Stimulated activated CD8-positive, alpha-beta memory T cell treated with anti-CD3 and anti-CD28 coated beads, Interleukin-7, amount 100 ng/mL, for 48 hours (primary cell): ENCODE results near the gene MIEN1.
"Not testable (repeated sequence)": the region's sequence is repeated elsewhere in the genome, so short reads cannot be mapped to it uniquely, and the experiment has no call there.

ENCODE experiments used
- DNase-seq, 2 donors: peaks; one replicate each; pipeline ENCODE4 v3.0.0-alpha.2; 2020; ENCODE audit warnings: low read depth in 1 of 2; ENCODE audit errors: extremely low read depth in 1 of 2

Gene MIEN1

GRCh38 chr17:39730095-39730921, at the start of gene MIEN1:
Gene MIEN1, minus strand, starts transcription at chr17:39730532. Its CDS starts 37 bp downstream, at chr17:39730495.
- peak; percentile 79 to 91 for DNase-seq

- DNase-seq: no peak
Observed at GRCh38 chr17:39777534-39778365, 47.4 kb upstream of the MIEN1 start.

- no peak for DNase-seq
Observed at GRCh38 chr17:39776252-39776651, 45.9 kb upstream of the MIEN1 start.

GRCh38 chr17:39775031-39775430, 44.7 kb upstream of the MIEN1 start:
- no peak for DNase-seq

GRCh38 chr17:39774047-39774446, 43.7 kb upstream of the MIEN1 start:
- DNase-seq: no peak

GRCh38 chr17:39772987-39773934, 42.9 kb upstream of the MIEN1 start:
- DNase-seq: no peak

GRCh38 chr17:39772415-39772814, 42.1 kb upstream of the MIEN1 start:
- DNase-seq: no peak

- peak; percentile 39 to 66 for DNase-seq
Observed at GRCh38 chr17:39769974-39770587, 39.7 kb upstream of the MIEN1 start.

- no peak for DNase-seq
Observed at GRCh38 chr17:39767147-39767546, 36.8 kb upstream of the MIEN1 start.

GRCh38 chr17:39765766-39766165, 35.4 kb upstream of the MIEN1 start:
- DNase-seq: no peak

- DNase-seq: no peak
Observed at GRCh38 chr17:39765175-39765574, 34.8 kb upstream of the MIEN1 start.

- not testable (repeated sequence) for DNase-seq
Observed at GRCh38 chr17:39764171-39764570, 33.8 kb upstream of the MIEN1 start.

- no peak for DNase-seq
Observed at GRCh38 chr17:39763051-39763820, 32.9 kb upstream of the MIEN1 start.

- no peak for DNase-seq
Observed at GRCh38 chr17:39761861-39762496, 31.6 kb upstream of the MIEN1 start.

- DNase-seq: no peak
Observed at GRCh38 chr17:39759204-39759603, 28.9 kb upstream of the MIEN1 start.

GRCh38 chr17:39757931-39758873, 27.9 kb upstream of the MIEN1 start:
- DNase-seq: peak; percentile 59 to 73

- no peak for DNase-seq
Observed at GRCh38 chr17:39757176-39757662, 26.9 kb upstream of the MIEN1 start.
